ENCODE measurements around the gene BHMT2.
A peak's percentile ranks its signal among the peaks of the same experiment; 100 is the strongest.

Gene BHMT2

GRCh38 chr5:79133657-79134451 is 64.3 kb downstream of the BHMT2 start:
- Histone ChIP-seq H3K4me3 (peak overlapping the region; percentile 58), H3K27ac (peak overlapping the region; percentile 65 to 69)
- TF ChIP-seq, protein P1, sequence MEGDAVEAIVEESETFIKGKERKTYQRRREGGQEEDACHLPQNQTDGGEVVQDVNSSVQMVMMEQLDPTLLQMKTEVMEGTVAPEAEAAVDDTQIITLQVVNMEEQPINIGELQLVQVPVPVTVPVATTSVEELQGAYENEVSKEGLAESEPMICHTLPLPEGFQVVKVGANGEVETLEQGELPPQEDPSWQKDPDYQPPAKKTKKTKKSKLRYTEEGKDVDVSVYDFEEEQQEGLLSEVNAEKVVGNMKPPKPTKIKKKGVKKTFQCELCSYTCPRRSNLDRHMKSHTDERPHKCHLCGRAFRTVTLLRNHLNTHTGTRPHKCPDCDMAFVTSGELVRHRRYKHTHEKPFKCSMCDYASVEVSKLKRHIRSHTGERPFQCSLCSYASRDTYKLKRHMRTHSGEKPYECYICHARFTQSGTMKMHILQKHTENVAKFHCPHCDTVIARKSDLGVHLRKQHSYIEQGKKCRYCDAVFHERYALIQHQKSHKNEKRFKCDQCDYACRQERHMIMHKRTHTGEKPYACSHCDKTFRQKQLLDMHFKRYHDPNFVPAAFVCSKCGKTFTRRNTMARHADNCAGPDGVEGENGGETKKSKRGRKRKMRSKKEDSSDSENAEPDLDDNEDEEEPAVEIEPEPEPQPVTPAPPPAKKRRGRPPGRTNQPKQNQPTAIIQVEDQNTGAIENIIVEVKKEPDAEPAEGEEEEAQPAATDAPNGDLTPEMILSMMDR (IDR thresholded peaks at IDR 0.05), result peak; percentile 54

GRCh38 chr5:79135790-79136553 is 66.4 kb downstream of the BHMT2 start:
- TF ChIP-seq, protein P1 (IDR thresholded peaks at IDR 0.05), result no peak
- Histone ChIP-seq H3K4me3 (no peak overlapping the region), H3K27ac (no peak overlapping the region)
- no peak for DNase-seq (ENCODE audit: low spot score)

More at GRCh38 chr5:79133657-79134451, 64.3 kb downstream of the BHMT2 start:
- DNase-seq (ENCODE audit: low spot score), result no peak

DNA sequence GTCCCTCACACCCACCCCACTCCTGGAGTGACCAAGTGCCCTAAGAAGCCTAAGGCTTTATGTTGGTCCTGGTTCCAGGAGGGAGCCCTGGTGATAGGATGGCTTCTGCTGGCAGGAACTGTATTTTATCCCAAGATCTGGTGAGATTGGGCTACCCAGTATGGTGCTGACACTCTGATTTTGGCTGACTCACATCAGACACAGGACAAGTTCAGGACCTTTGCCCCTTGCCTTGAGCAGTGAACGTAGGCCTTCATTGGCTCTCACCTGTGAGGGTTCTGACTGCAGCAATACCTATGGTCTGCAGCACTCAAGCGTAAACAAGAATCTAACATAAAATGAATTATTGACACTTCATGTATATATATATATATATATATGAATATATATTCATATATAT is 67.1 kb downstream of the BHMT2 start:
- TF ChIP-seq, protein P1 (IDR thresholded peaks at IDR 0.05), result no peak
- Histone ChIP-seq H3K4me3 (no peak overlapping the region), H3K27ac (no peak overlapping the region)
- DNase-seq (ENCODE audit: low spot score), result no peak

Data from coronary artery (tissue), 2 donors.